Fibroblast of the aortic adventitia (primary cell): ENCODE data around the gene KRTAP3-3. TPM values are rescaled to one million over a fixed set of nuclear protein-coding genes. Genes with fewer than 3 reads are reported as not detected.

Source experiments
- DNase-seq: peaks from one replicate; pipeline ENCODE4 v3.0.0-alpha.2; 2010; ENCODE audit warnings: low read depth
- H3K4me3 ChIP-seq: 2 replicates; pipeline ENCODE4 v1.5.1; 2011; ENCODE audit warnings: low read depth, mild to moderate bottlenecking, control low read depth, low read length, moderate library complexity
- CTCF ChIP-seq: IDR thresholded peaks from 2 replicates; pipeline ENCODE4 v1.5.1; 2011; ENCODE audit warnings: mild to moderate bottlenecking, low read length, control low read depth, inconsistent platforms; ENCODE audit not compliant: insufficient read depth
- small RNA-seq: library from RNA; depleted of rRNA; stranded (forward); fragments of <200 nt; gene quantifications from one replicate; pipeline ENCODE3, GENCODE V24; 2012
- total RNA-seq: library from RNA; depleted of rRNA; stranded (reverse); fragments of >200 nt; gene quantifications from 2 replicates; pipeline ENCODE4 v1.2.3, GENCODE V29; 2012; ENCODE audit warnings: low replicate concordance

The KRTAP3-3 gene
- total RNA-seq, 1 donor, result not detected

- DNase-seq, result no peak
- TF ChIP-seq CTCF, result no peak
- no peak overlapping the region for H3K4me3 ChIP-seq
Measured at GRCh38 chr17:40944531-40944930, 49.4 kb downstream of the KRTAP3-3 start.

Small RNA genes lying within 50 kb of the gene (small RNA-seq; reads per million reads assigned to genes)
- not detected for gene KRTAP3-4P

Other genes with a start within 250 kb of the KRTAP3-3 start
- gene KRT25, start 238.8 kb downstream of the KRTAP3-3 start, total RNA-seq, result not detected in 2 replicates
- not detected in 2 replicates for gene KRT26, start 222.0 kb downstream of the KRTAP3-3 start, total RNA-seq
- not detected in 2 replicates for gene KRT27, start 211.6 kb downstream of the KRTAP3-3 start, total RNA-seq
- not detected in 2 replicates for gene KRT28, start 194.2 kb downstream of the KRTAP3-3 start, total RNA-seq
- gene KRT10, start 171.6 kb downstream of the KRTAP3-3 start, total RNA-seq, result 12.2 TPM in 1 of 2 replicates, not detected in the other
- gene KRT12, start 126.9 kb downstream of the KRTAP3-3 start, total RNA-seq, result not detected in 2 replicates
- not detected in 2 replicates for gene KRT20, start 108.9 kb downstream of the KRTAP3-3 start, total RNA-seq
- not detected in 2 replicates for gene KRT23, start 56.5 kb downstream of the KRTAP3-3 start, total RNA-seq
- gene KRT39, start 27.2 kb downstream of the KRTAP3-3 start, total RNA-seq, result not detected in 2 replicates
- gene KRT40, start 9.8 kb downstream of the KRTAP3-3 start, total RNA-seq, result not detected in 2 replicates
- gene KRTAP3-2, start 5.7 kb upstream of the KRTAP3-3 start, total RNA-seq, result not detected in 2 replicates
- not detected in 2 replicates for gene KRTAP3-1, start 15.0 kb upstream of the KRTAP3-3 start, total RNA-seq
- 1.4 TPM in 1 of 2 replicates, not detected in the other for gene KRTAP1-5, start 33.0 kb upstream of the KRTAP3-3 start, total RNA-seq
- not detected in 2 replicates for gene KRTAP1-4, start 36.0 kb upstream of the KRTAP3-3 start, total RNA-seq
- not detected in 2 replicates for gene KRTAP1-3, start 40.7 kb upstream of the KRTAP3-3 start, total RNA-seq
- not detected in 2 replicates for gene KRTAP1-1, start 47.3 kb upstream of the KRTAP3-3 start, total RNA-seq
- not detected in 2 replicates for gene KRTAP2-1, start 53.2 kb upstream of the KRTAP3-3 start, total RNA-seq
- gene KRTAP2-2, start 61.1 kb upstream of the KRTAP3-3 start, total RNA-seq, result not detected in 2 replicates
- not detected in 2 replicates for gene KRTAP2-3, start 66.0 kb upstream of the KRTAP3-3 start, total RNA-seq
- gene KRTAP2-4, start 71.7 kb upstream of the KRTAP3-3 start, total RNA-seq, result not detected in 2 replicates
- gene KRTAP4-7, start 90.0 kb upstream of the KRTAP3-3 start, total RNA-seq, result not detected in 2 replicates
- not detected in 2 replicates for gene KRTAP4-8, start 104.0 kb upstream of the KRTAP3-3 start, total RNA-seq
- not detected in 2 replicates for gene KRTAP4-16, start 108.0 kb upstream of the KRTAP3-3 start, total RNA-seq
- gene KRTAP4-9, start 111.2 kb upstream of the KRTAP3-3 start, total RNA-seq, result not detected in 2 replicates
- not detected in 2 replicates for gene KRTAP4-11, start 124.2 kb upstream of the KRTAP3-3 start, total RNA-seq
- not detected in 2 replicates for gene KRTAP4-12, start 130.0 kb upstream of the KRTAP3-3 start, total RNA-seq
- not detected in 2 replicates for gene KRTAP4-6, start 146.4 kb upstream of the KRTAP3-3 start, total RNA-seq
- not detected in 2 replicates for gene KRTAP4-5, start 155.7 kb upstream of the KRTAP3-3 start, total RNA-seq
- not detected in 2 replicates for gene KRTAP4-4, start 166.6 kb upstream of the KRTAP3-3 start, total RNA-seq
- not detected in 2 replicates for gene KRTAP4-3, start 174.1 kb upstream of the KRTAP3-3 start, total RNA-seq
- gene KRTAP4-2, start 184.1 kb upstream of the KRTAP3-3 start, total RNA-seq, result not detected in 2 replicates
- gene KRTAP4-1, start 190.7 kb upstream of the KRTAP3-3 start, total RNA-seq, result not detected in 2 replicates
- not detected in 2 replicates for gene KRTAP9-1, start 195.7 kb upstream of the KRTAP3-3 start, total RNA-seq
- not detected in 2 replicates for gene KRTAP9-2, start 232.5 kb upstream of the KRTAP3-3 start, total RNA-seq
- not detected in 2 replicates for gene KRTAP9-3, start 238.3 kb upstream of the KRTAP3-3 start, total RNA-seq
- gene KRTAP9-8, start 243.8 kb upstream of the KRTAP3-3 start, total RNA-seq, result not detected in 2 replicates